K562 (cell line): ENCODE results near the gene CFAP20DC. TPM values are rescaled to one million over a fixed set of nuclear protein-coding genes. Genes with fewer than 3 reads are reported as not detected.

ENCODE experiments used
- ARID1B ChIP-seq: fragments of 450-650 bp; IDR thresholded peaks from 2 replicates; pipeline ENCODE4 v1.6.1; 2016; ENCODE audit warnings: antibody characterized with exemption, mild to moderate bottlenecking, inconsistent platforms
- BMI1 ChIP-seq: fragments of 150-350 bp; IDR thresholded peaks from 2 replicates; pipeline ENCODE4 v1.6.1; 2014; ENCODE audit warnings: low read length
- BRD9 ChIP-seq: fragments of 450-650 bp; IDR thresholded peaks from 2 replicates; pipeline ENCODE4 v1.6.1; 2018; ENCODE audit warnings: low read depth; ENCODE audit not compliant: partially characterized antibody
- CBFB ChIP-seq: sonication (generic); formaldehyde crosslinking; IDR thresholded peaks from 2 replicates; pipeline ENCODE4 v1.4.0; 2020; ENCODE audit warnings: mild to moderate bottlenecking, missing genetic modification reagents
- CEBPG ChIP-seq, 3 experiments: fragments of 200-800 bp in 1 of 3; sonication (Bioruptor generic) in 1 of 3; sonication (generic) in 1 of 3; formaldehyde crosslinking in 1 of 3; IDR thresholded peaks in 2 of 3; conservative IDR thresholded peaks in 1 of 3; 2 replicates each; pipeline versions ENCODE4 v1.6.1 to v1.8.0; 2016 to 2022; ENCODE audit warnings: missing compliant biosample characterization in 2 of 3, missing genetic modification characterization in 2 of 3, mild to moderate bottlenecking in 1 of 3, missing genetic modification reagents in 1 of 3
- ILF3 ChIP-seq: fragments of 450-650 bp; IDR thresholded peaks from 2 replicates; pipeline ENCODE4 v1.6.1; 2018; ENCODE audit warnings: antibody characterized with exemption, mild to moderate bottlenecking, moderate library complexity, borderline replicate concordance
- IRF9 ChIP-seq: fragments of 450-650 bp; IDR thresholded peaks from 2 replicates; pipeline ENCODE4 v1.6.1; 2016; ENCODE audit warnings: missing biosample characterization, missing genetic modification characterization
- KHSRP ChIP-seq: fragments of 450-650 bp; IDR thresholded peaks from 2 replicates; pipeline ENCODE4 v1.6.1; 2017
- MEIS2 ChIP-seq: fragments of 450-650 bp; IDR thresholded peaks from 2 replicates; pipeline ENCODE4 v1.6.1; 2014; ENCODE audit warnings: mild to moderate bottlenecking; ENCODE audit not compliant: partially characterized antibody
- MIER1 ChIP-seq: fragments of 450-650 bp; IDR thresholded peaks from 2 replicates; pipeline ENCODE4 v1.6.1; 2016; ENCODE audit warnings: antibody characterized with exemption, mild to moderate bottlenecking, low read depth
- STAT5B ChIP-seq: fragments of 250-450 bp; sonication (Bioruptor Pico); IDR thresholded peaks from 2 replicates; pipeline ENCODE4 v1.8.0; 2021; ENCODE audit warnings: mild to moderate bottlenecking, inconsistent platforms
- STAT6 ChIP-seq: sonication (generic); formaldehyde crosslinking; IDR thresholded peaks from 2 replicates; pipeline ENCODE4 v1.8.1; 2023; ENCODE audit warnings: mild to moderate bottlenecking, missing genetic modification reagents
- SUPT5H ChIP-seq: fragments of 450-650 bp; IDR thresholded peaks from 2 replicates; pipeline ENCODE4 v1.6.1; 2016
- TEAD4 ChIP-seq, 2 experiments: sonication (generic) in 1 of 2; formaldehyde crosslinking in 1 of 2; IDR thresholded peaks; 2 replicates each; pipeline versions ENCODE4 v1.6.1 to v1.8.0; 2012 to 2022; ENCODE audit warnings: borderline replicate concordance in 1 of 2, inconsistent platforms in 1 of 2, low read length in 1 of 2, mild to moderate bottlenecking in 1 of 2, missing genetic modification reagents in 1 of 2
- TSHZ1 ChIP-seq: fragments of 250-450 bp; sonication (Bioruptor Pico); IDR thresholded peaks from 2 replicates; pipeline ENCODE4 v1.4.0; 2020; ENCODE audit warnings: mild to moderate bottlenecking, moderate library complexity
- ZNF175 ChIP-seq: fragments of 200-800 bp; sonication (Bioruptor generic); IDR thresholded peaks from 2 replicates; pipeline ENCODE4 v1.6.1; 2016; ENCODE audit warnings: low read depth, mild to moderate bottlenecking, missing genetic modification characterization, missing compliant biosample characterization
- polyA plus RNA-seq, 8 experiments: library from polyadenylated mRNA; depleted of rRNA in 4 of 8; stranded (reverse) in 5 of 8; unstranded in 3 of 8; fragments of >200 nt; fragmentation: Nextera tagmentation in 2 of 8; fragmentation: Illumina TruSeq in 1 of 8; extraction: Ambion mirVana in 2 of 8; extraction: Trizol in 1 of 8; gene quantifications; 2 replicates each; pipeline versions ENCODE4 v1.2.1 to v1.2.3, GENCODE V29; 2011 to 2014; ENCODE audit warnings: inconsistent platforms in 1 of 8, missing spikeins in 1 of 8
- total RNA-seq, 7 experiments: library from RNA; depleted of rRNA in 6 of 7; stranded (reverse); fragments of >200 nt in 6 of 7; fragmentation: Illumina TruSeq in 2 of 7; extraction: Trizol in 2 of 7; gene quantifications; 2 replicates each; pipeline versions ENCODE4 v1.2.1 to v1.2.3, GENCODE V29; 2011 to 2021; ENCODE audit warnings: low replicate concordance in 1 of 7
- TF ChIP-seq, protein P1 (sequence below): fragments of 150-350 bp; IDR thresholded peaks from 2 replicates; pipeline ENCODE4 v1.6.1; 2014; ENCODE audit warnings: low read depth, mild to moderate bottlenecking, low read length, borderline replicate concordance

Gene CFAP20DC
- total and polyA plus RNA-seq, 9 of the 15 experiments (the other 6 are each of a cell fraction or from before 2014, with no cell fraction given), result 1.6 to 5.9 (median 4.6) TPM

DNA sequence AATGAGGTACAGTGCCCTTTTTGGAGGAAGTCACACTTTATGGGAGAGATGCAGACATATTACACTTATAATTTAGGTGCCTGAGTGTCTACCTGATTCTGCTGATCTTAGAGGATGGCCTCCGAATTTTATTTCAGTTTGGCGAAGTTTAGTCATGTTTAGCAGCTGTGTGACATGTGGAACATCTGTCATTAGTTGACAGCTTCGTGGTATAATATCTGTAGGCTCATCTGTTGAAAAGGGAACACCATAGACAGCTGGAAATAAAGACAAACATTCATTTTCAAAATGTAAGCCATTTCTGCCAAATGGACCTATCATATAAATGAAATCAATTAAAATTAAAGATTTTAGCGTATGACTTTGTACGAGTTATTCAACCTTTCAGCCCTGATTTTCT lies 165.4 kb downstream of the CFAP20DC start (continued):
- no peak for TF ChIP-seq STAT6
- no peak for TF ChIP-seq KHSRP
- no peak for TF ChIP-seq ZNF175
- TF ChIP-seq, protein P1, sequence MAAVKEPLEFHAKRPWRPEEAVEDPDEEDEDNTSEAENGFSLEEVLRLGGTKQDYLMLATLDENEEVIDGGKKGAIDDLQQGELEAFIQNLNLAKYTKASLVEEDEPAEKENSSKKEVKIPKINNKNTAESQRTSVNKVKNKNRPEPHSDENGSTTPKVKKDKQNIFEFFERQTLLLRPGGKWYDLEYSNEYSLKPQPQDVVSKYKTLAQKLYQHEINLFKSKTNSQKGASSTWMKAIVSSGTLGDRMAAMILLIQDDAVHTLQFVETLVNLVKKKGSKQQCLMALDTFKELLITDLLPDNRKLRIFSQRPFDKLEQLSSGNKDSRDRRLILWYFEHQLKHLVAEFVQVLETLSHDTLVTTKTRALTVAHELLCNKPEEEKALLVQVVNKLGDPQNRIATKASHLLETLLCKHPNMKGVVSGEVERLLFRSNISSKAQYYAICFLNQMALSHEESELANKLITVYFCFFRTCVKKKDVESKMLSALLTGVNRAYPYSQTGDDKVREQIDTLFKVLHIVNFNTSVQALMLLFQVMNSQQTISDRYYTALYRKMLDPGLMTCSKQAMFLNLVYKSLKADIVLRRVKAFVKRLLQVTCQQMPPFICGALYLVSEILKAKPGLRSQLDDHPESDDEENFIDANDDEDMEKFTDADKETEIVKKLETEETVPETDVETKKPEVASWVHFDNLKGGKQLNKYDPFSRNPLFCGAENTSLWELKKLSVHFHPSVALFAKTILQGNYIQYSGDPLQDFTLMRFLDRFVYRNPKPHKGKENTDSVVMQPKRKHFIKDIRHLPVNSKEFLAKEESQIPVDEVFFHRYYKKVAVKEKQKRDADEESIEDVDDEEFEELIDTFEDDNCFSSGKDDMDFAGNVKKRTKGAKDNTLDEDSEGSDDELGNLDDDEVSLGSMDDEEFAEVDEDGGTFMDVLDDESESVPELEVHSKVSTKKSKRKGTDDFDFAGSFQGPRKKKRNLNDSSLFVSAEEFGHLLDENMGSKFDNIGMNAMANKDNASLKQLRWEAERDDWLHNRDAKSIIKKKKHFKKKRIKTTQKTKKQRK, result no peak
- no peak for TF ChIP-seq STAT5B (CRISPR knock-in tag)
- TF ChIP-seq TEAD4 (IDR thresholded peaks at IDR 0.05; ENCODE audit: low read length), result peak; percentile 73; the same call in 1 of the 2 replicates
- no peak for TF ChIP-seq TEAD4 (CRISPR knock-in tag; IDR thresholded peaks at IDR 0.05; ENCODE audit: borderline replicate concordance)
- TF ChIP-seq CBFB (CRISPR knock-in tag), result no peak
- TF ChIP-seq IRF9 (tag), result no peak
- peak; percentile 85 for TF ChIP-seq MEIS2
- no peak for TF ChIP-seq SUPT5H
- TF ChIP-seq MIER1, result no peak
- TF ChIP-seq CEBPG (CRISPR knock-in tag; IDR thresholded peaks at IDR 0.05), result no peak
- TF ChIP-seq CEBPG (tag; conservative IDR thresholded peaks at IDR 0.05 in 1 of 2, IDR thresholded peaks at IDR 0.05 in 1 of 2), result no peak
- no peak for TF ChIP-seq BMI1
- no peak for TF ChIP-seq TSHZ1 (CRISPR knock-in tag)
- no peak for TF ChIP-seq ILF3
- peak; percentile 29; the same call in 1 of the 2 replicates for TF ChIP-seq ARID1B
- TF ChIP-seq BRD9, result no peak
